Omental fat pad (tissue), 4 donors: ENCODE measurements around the gene CALD1. TPM values are rescaled to one million over a fixed set of nuclear protein-coding genes. Genes with fewer than 3 reads are reported as not detected.

Experiments used
- ATAC-seq: fragments of 150-250 bp; one replicate; pipeline ENCODE4 v1.9.1; 2016; ENCODE audit warnings: mild to moderate bottlenecking, moderate library complexity; ENCODE audit not compliant: low FRiP score
- DNase-seq: peaks from one replicate; pipeline ENCODE4 v3.0.0-alpha.2; 2019; ENCODE audit warnings: low spot score
- total RNA-seq, 4 donors: library from RNA; depleted of rRNA; stranded (reverse); fragments of >200 nt; gene quantifications; one replicate each; pipeline ENCODE4 v1.1.0, GENCODE V29; 2016
- TF ChIP-seq, protein P1 (sequence below), 3 donors: fragments of 450-650 bp; IDR thresholded peaks; one replicate each; pipeline ENCODE4 v1.5.1; 2016 to 2017; ENCODE audit warnings: antibody characterized with exemption in 3 of 3, mild to moderate bottlenecking in 3 of 3, moderate library complexity in 2 of 3

Gene CALD1
- total RNA-seq, 4 donors from 2014 or later = 195 to 347 (median 250) TPM

DNA sequence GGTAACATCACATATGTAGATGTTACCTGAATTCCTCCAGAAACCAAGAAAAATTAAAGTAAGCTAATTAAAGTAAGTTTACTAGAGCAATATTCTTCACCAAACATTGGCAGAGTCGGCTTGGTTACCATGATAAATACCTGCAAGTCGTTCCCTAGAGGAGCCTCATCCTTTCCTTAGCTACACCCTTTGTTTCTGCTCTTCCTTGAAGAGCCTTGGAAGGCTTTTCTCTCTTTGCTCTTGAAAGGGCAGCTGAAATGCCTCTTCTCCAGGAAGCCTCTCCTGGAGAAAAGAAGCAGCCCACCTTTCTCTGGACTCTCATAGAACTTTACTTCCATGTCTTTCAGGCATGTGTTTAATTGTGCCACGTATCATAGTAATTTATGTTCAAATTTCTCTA, 34.9 kb upstream of the CALD1 start:
- TF ChIP-seq, protein P1, sequence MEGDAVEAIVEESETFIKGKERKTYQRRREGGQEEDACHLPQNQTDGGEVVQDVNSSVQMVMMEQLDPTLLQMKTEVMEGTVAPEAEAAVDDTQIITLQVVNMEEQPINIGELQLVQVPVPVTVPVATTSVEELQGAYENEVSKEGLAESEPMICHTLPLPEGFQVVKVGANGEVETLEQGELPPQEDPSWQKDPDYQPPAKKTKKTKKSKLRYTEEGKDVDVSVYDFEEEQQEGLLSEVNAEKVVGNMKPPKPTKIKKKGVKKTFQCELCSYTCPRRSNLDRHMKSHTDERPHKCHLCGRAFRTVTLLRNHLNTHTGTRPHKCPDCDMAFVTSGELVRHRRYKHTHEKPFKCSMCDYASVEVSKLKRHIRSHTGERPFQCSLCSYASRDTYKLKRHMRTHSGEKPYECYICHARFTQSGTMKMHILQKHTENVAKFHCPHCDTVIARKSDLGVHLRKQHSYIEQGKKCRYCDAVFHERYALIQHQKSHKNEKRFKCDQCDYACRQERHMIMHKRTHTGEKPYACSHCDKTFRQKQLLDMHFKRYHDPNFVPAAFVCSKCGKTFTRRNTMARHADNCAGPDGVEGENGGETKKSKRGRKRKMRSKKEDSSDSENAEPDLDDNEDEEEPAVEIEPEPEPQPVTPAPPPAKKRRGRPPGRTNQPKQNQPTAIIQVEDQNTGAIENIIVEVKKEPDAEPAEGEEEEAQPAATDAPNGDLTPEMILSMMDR (IDR thresholded peaks at IDR 0.05) = no peak
- ATAC-seq = no peak
- DNase-seq = no peak

DNA sequence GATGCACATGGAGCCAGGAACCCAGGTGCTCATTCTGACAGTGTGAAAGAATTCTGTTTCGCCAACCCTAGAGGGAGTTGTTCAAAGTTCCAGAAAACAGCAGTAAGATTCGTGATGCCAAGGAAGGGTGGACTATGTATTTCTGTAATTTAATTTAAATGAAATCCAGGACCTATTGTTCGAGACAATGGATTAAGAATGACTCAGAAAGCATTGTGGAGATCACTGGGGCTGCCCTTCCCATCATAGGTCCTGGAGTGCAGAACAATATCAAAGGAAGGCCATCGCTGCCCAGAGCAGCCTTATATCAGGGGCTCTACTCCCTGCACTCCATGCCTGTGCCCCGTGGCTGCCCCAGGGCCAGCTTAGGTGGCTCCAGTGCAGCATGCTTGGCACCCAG, 32.1 kb upstream of the CALD1 start:
- DNase-seq (no peak), ATAC-seq (no peak)
- TF ChIP-seq, protein P1 (IDR thresholded peaks at IDR 0.05) = no peak

DNA sequence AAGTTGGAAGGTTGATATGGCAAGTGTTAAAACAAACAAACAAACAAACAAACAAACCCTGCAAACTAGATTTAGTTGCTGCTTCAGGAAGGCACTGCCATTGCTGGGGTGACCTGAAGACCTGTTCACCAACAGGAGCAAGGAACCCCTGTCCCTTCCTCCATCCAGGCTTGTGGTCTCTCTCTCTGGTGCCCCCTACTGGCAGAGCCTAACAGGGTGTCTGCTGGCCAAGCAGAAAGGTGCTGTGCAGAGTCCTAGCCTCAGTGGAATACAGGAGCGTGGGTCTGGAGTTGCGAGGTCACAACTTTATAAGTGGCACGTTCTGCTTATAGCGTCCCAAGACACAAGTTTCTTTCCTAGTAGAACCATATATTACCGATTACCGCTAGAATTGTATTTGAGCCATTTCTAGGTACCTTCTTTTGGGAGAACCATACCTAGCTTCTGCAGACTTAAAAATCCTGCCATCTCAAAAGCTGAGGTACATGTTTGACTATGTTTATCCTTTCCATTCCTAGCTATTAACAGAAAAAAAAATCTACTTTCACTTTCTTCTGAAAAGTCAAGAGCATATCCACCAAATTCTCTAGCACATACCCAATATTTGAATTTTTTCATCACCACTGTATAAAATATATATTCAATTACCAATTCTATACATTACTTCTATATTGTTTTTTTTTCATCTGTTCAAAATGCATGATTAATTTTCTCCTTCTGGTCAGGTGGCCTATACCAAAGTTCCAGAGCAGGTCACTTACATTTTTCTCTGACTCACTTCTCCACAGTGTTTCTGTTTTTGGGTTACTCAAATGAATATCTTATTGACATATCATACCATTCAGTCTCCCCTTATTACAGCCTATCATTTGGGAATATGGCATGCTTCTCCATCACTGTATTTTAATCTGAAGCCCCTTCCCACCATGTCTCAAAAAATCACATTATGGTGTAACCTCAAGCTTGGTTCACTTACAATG, 29.1 kb upstream of the CALD1 start:
- ATAC-seq (no peak), DNase-seq (no peak)
- TF ChIP-seq, protein P1 (IDR thresholded peaks at IDR 0.05) = no peak

DNA sequence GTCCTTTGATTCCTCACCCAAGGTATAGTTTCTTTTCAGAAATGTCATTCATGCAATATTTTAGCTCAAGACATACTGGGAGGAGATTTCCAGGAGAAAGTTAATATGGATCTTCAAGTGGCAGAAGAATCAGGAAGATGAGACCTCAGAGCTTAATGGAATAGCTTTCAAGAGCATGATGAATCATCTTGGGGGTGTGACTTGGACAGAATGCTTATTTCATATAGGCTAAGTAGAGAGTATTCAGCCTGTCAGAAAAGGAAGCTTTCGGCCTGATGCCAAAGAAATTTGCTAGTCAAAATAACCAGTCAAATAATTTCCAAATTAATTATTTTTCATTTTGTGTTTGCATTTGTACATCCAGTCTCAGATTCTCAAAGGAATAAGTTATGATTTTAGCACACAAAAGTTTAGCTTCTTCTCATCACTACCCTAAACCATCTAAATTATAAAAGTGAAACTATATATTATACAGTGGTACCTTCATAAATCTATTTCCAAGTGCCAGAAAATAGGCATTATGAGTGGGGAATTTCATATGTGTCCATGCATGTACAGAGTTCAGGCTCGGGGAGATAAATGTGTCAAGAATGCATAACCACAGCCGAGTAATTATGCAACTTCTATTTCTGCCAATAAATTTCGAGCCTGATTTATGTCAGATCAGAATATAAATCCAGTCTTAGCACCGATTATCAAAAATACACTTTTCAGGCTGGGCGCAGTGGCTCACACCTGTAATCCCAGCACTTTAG, 27.3 kb upstream of the CALD1 start:
- ATAC-seq (no peak), DNase-seq (no peak)
- TF ChIP-seq, protein P1 (IDR thresholded peaks at IDR 0.05) = no peak

DNA sequence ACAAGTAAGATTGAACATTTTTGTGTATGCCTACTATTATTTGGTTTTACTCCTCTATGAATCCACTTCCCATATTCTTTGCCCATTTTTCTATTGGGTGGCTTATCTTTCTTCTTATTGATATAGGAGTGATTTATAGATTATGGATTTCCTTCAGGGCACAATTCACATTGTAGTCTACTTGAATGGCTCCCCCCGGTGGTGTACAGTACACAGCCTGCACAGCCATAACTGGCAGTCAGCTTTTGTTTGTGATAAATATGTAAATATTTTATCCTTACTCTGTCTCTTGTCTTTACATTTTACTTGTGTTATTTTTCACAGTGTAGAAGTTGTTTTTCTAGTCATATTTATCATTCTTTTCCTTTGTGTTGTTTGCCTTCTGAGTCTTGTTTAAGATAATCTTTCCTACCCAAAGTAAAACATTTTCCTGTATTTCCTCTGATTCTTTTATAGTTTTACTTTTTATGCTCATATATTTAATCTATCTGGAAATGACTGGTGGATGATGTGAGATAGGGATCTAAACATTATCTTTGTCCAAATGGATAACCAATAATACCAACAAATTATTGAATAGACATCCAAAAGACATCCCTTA, 23.9 kb upstream of the CALD1 start:
- TF ChIP-seq, protein P1 (IDR thresholded peaks at IDR 0.05) = no peak
- ATAC-seq = no peak
- DNase-seq = no peak

DNA sequence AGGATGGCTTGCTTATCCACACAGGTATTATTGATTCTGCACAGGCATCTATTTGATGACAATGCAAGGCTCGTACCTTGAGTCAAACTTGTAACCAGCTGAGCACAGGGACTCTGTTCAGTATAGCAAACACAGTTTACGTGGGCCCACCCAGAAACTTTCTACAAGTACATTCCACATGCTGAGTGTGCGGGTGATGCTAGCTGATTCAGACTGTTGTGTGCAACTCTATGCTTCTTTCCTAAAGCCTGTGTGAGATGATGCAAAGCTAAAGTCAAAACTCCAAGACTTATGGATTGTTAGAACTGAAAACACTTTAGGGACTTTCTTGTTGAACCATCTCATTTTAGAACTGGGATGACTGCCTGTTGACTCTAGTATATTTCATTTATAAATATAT, 21.5 kb upstream of the CALD1 start:
- DNase-seq (no peak), ATAC-seq (no peak)
- TF ChIP-seq, protein P1 (IDR thresholded peaks at IDR 0.05) = no peak
